Measurements from ENCODE around the gene DPYSL3.

DNA sequence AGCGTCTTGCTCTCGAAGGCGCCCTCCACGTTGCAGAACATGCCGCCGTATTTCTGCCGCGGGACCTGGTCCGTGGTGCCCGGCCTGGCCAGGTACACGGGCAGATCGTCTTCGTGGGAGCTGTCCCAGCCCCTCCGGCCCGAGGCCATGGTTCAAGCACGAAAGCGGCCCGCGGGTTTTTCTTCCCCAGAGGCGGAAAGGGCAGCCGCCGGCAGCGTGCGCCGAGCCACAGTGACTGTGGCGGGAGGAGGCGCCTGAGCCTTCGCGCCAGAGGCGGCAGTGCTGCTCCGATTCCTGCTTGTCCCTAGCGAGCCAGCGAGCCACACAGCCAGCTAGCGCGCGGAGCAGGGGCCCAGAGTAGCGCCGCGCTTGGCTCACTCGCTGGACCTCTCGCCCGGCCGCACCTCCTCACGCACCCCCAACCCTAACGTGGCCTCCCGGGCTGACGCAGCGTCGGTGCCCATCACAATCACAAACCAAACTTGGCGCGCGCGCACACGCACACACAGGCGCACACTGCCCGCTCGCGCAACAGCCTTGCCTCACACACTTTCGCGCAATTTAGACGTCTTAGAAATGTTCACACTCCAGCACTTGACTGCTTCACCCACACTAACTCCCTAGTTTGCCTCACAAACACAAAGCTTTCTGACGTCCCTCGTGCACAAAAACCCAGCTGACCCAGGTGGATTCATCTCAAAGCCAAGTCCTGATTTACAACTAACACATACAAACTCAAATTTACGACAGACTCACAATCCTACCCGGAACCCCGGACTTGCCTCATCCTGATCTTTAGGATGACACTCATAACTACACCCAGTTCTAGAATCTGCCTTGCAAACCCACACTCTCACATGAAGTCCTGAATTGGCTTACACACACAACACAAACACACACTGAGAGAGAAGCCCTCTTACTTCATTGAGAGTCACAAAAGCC, at the start of gene DPYSL3:
- TF ChIP-seq, protein P1, sequence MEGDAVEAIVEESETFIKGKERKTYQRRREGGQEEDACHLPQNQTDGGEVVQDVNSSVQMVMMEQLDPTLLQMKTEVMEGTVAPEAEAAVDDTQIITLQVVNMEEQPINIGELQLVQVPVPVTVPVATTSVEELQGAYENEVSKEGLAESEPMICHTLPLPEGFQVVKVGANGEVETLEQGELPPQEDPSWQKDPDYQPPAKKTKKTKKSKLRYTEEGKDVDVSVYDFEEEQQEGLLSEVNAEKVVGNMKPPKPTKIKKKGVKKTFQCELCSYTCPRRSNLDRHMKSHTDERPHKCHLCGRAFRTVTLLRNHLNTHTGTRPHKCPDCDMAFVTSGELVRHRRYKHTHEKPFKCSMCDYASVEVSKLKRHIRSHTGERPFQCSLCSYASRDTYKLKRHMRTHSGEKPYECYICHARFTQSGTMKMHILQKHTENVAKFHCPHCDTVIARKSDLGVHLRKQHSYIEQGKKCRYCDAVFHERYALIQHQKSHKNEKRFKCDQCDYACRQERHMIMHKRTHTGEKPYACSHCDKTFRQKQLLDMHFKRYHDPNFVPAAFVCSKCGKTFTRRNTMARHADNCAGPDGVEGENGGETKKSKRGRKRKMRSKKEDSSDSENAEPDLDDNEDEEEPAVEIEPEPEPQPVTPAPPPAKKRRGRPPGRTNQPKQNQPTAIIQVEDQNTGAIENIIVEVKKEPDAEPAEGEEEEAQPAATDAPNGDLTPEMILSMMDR (IDR thresholded peaks at IDR 0.05), result peak in 4 of 5 experiments; percentile 21 to 47 (median 40)
- TF ChIP-seq POLR2A (IDR thresholded peaks at IDR 0.05), result no peak

All from tibial nerve (tissue), 3 donors.